ENCODE data around the gene AFF1. TPM values are rescaled to one million over a fixed set of nuclear protein-coding genes. Genes with fewer than 3 reads are reported as not detected.

Gene AFF1
- total and polyA plus RNA-seq, 2 donors (not counting 1 experiment from before 2014, with no cell fraction given) = 15.5 to 21.1 TPM

GRCh38 chr4:87019246-87019791 lies 84.5 kb downstream of the AFF1 start:
- DNase-seq (ENCODE audit: low read depth in 2 of 2) = no peak
- H3K9ac ChIP-seq (ENCODE audit: insufficient read depth, low read length) = no peak overlapping the region
- H3K79me2 ChIP-seq (ENCODE audit: control insufficient read depth, insufficient read depth, low read length) = peaks cover 52% of the 10 kb centered on the region
- no peak overlapping the region for H3K27ac ChIP-seq (ENCODE audit: insufficient read depth, low read length)
- no peak for TF ChIP-seq EZH2 (IDR thresholded peaks at IDR 0.05; ENCODE audit: low read length, missing control alignments)
- TF ChIP-seq, protein P1, sequence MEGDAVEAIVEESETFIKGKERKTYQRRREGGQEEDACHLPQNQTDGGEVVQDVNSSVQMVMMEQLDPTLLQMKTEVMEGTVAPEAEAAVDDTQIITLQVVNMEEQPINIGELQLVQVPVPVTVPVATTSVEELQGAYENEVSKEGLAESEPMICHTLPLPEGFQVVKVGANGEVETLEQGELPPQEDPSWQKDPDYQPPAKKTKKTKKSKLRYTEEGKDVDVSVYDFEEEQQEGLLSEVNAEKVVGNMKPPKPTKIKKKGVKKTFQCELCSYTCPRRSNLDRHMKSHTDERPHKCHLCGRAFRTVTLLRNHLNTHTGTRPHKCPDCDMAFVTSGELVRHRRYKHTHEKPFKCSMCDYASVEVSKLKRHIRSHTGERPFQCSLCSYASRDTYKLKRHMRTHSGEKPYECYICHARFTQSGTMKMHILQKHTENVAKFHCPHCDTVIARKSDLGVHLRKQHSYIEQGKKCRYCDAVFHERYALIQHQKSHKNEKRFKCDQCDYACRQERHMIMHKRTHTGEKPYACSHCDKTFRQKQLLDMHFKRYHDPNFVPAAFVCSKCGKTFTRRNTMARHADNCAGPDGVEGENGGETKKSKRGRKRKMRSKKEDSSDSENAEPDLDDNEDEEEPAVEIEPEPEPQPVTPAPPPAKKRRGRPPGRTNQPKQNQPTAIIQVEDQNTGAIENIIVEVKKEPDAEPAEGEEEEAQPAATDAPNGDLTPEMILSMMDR (conservative IDR thresholded peaks at IDR 0.05 in 1 of 2, IDR thresholded peaks at IDR 0.05 in 1 of 2; ENCODE audit: low read depth in 1 of 2, low read length in 2 of 2) = no peak
- no peaks in the 10 kb centered on the region for H3K27me3 ChIP-seq (ENCODE audit: control insufficient read depth, insufficient read depth, low read length)
- no peaks in the 10 kb centered on the region for H4K20me1 ChIP-seq (ENCODE audit: control insufficient read depth, extremely low read depth, insufficient read depth, low read length)
- H3K36me3 ChIP-seq (ENCODE audit: control insufficient read depth, insufficient read depth, low read length) = no peaks in the 10 kb centered on the region
- H3K4me2 ChIP-seq (ENCODE audit: extremely low read depth, insufficient read depth, low read length) = no peak overlapping the region
- H3K9me3 ChIP-seq (ENCODE audit: control insufficient read depth, insufficient read depth, low read depth, low read length) = no peaks in the 10 kb centered on the region
- H3K4me1 ChIP-seq (ENCODE audit: control insufficient read depth, extremely low read depth, insufficient read depth, low read length) = peaks cover 4% of the 10 kb centered on the region
- H3K4me3 ChIP-seq (replicated peaks in 1 of 4; ENCODE audit: control extremely low read depth in 1 of 4, insufficient read depth in 1 of 4, low read depth in 3 of 4, low read length in 4 of 4) = no peak overlapping the region
- no peak overlapping the region for H2AFZ ChIP-seq (ENCODE audit: low read length)

DNA sequence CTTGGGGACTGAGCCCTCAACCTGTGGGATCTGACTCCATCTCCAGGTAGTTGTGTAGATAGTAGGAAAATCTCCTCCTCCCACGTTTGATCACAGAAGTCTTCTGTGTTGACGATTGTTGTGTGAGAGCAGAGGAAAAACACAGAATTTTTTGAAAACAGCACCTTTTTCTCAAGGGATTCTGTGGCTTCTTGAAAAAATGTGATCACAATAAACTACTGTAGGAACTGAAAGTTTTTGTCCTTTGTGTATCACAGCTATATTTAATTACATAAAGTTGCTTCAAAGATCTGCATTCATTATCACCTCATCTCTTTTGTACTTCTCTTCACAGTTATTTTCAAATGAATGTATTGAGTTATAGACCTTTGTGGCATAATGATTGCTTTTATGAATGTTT lies 85.1 kb downstream of the AFF1 start:
- DNase-seq (ENCODE audit: low read depth in 2 of 2) = no peak
- Histone ChIP-seq H3K9ac (ENCODE audit: insufficient read depth, low read length) (no peak overlapping the region), H3K27me3 (ENCODE audit: control insufficient read depth, insufficient read depth, low read length) (no peaks in the 10 kb centered on the region), H3K36me3 (ENCODE audit: control insufficient read depth, insufficient read depth, low read length) (no peaks in the 10 kb centered on the region), H3K79me2 (ENCODE audit: control insufficient read depth, insufficient read depth, low read length) (peaks cover 47% of the 10 kb centered on the region), H3K4me2 (ENCODE audit: extremely low read depth, insufficient read depth, low read length) (no peak overlapping the region), H3K4me3 (replicated peaks in 1 of 4; ENCODE audit: control extremely low read depth in 1 of 4, insufficient read depth in 1 of 4, low read depth in 3 of 4, low read length in 4 of 4) (no peak overlapping the region), H3K4me1 (ENCODE audit: control insufficient read depth, extremely low read depth, insufficient read depth, low read length) (peaks cover 4% of the 10 kb centered on the region), H3K27ac (ENCODE audit: insufficient read depth, low read length) (no peak overlapping the region), H4K20me1 (ENCODE audit: control insufficient read depth, extremely low read depth, insufficient read depth, low read length) (no peaks in the 10 kb centered on the region), H3K9me3 (ENCODE audit: control insufficient read depth, insufficient read depth, low read depth, low read length) (no peaks in the 10 kb centered on the region), H2AFZ (ENCODE audit: low read length) (no peak overlapping the region)
- TF ChIP-seq, protein P1 (conservative IDR thresholded peaks at IDR 0.05 in 1 of 2, IDR thresholded peaks at IDR 0.05 in 1 of 2; ENCODE audit: low read depth in 1 of 2, low read length in 2 of 2) = no peak
- no peak for TF ChIP-seq EZH2 (IDR thresholded peaks at IDR 0.05; ENCODE audit: low read length, missing control alignments)

GRCh38 chr4:87024201-87024600 lies 89.4 kb downstream of the AFF1 start:
- DNase-seq (ENCODE audit: low read depth in 2 of 2) = no peak
- H3K27ac ChIP-seq (ENCODE audit: insufficient read depth, low read length) = no peak overlapping the region
- H3K36me3 ChIP-seq (ENCODE audit: control insufficient read depth, insufficient read depth, low read length) = no peaks in the 10 kb centered on the region
- H3K27me3 ChIP-seq (ENCODE audit: control insufficient read depth, insufficient read depth, low read length) = no peaks in the 10 kb centered on the region
- H3K79me2 ChIP-seq (ENCODE audit: control insufficient read depth, insufficient read depth, low read length) = peaks cover 33% of the 10 kb centered on the region
- H3K4me3 ChIP-seq (replicated peaks in 1 of 4; ENCODE audit: control extremely low read depth in 1 of 4, insufficient read depth in 1 of 4, low read depth in 3 of 4, low read length in 4 of 4) = no peak overlapping the region
- H3K4me2 ChIP-seq (ENCODE audit: extremely low read depth, insufficient read depth, low read length) = no peak overlapping the region
- TF ChIP-seq, protein P1 (conservative IDR thresholded peaks at IDR 0.05 in 1 of 2, IDR thresholded peaks at IDR 0.05 in 1 of 2; ENCODE audit: low read depth in 1 of 2, low read length in 2 of 2) = no peak
- no peak for TF ChIP-seq EZH2 (IDR thresholded peaks at IDR 0.05; ENCODE audit: low read length, missing control alignments)
- H2AFZ ChIP-seq (ENCODE audit: low read length) = no peak overlapping the region
- H3K4me1 ChIP-seq (ENCODE audit: control insufficient read depth, extremely low read depth, insufficient read depth, low read length) = peaks cover 3% of the 10 kb centered on the region
- H3K9me3 ChIP-seq (ENCODE audit: control insufficient read depth, insufficient read depth, low read depth, low read length) = no peaks in the 10 kb centered on the region
- no peak overlapping the region for H3K9ac ChIP-seq (ENCODE audit: insufficient read depth, low read length)
- no peaks in the 10 kb centered on the region for H4K20me1 ChIP-seq (ENCODE audit: control insufficient read depth, extremely low read depth, insufficient read depth, low read length)
